H1 (cell line): ENCODE measurements around the gene TCF19. TPM values are rescaled to one million over a fixed set of nuclear protein-coding genes. Genes with fewer than 3 reads are reported as not detected.

Experiments used
- ASH2L ChIP-seq: fragments of 200-600, 300-600 bp; sonication (generic); IDR thresholded peaks from one replicate; pipeline ENCODE4 v1.7.1; 2017; ENCODE audit warnings: low read length
- BACH1 ChIP-seq: IDR thresholded peaks from 2 replicates; pipeline ENCODE4 v1.6.1; 2012; ENCODE audit warnings: low read length, improper control_type of control experiment
- CBX5 ChIP-seq: fragments of 300-800, 300-1000 bp; sonication (generic); IDR thresholded peaks from 2 replicates; pipeline ENCODE4 v1.7.1; 2016; ENCODE audit warnings: antibody characterized with exemption, low read length, low read depth
- CBX8 ChIP-seq: fragments of 300-800, 300-1000 bp; sonication (generic); IDR thresholded peaks from 2 replicates; pipeline ENCODE4 v1.7.1; 2016; ENCODE audit warnings: low read depth, low read length, borderline replicate concordance
- E2F6 ChIP-seq: IDR thresholded peaks from 2 replicates; pipeline ENCODE4 v1.6.1; 2012; ENCODE audit warnings: inconsistent platforms
- EZH2 ChIP-seq: fragments of 200-600 bp; sonication (generic); IDR thresholded peaks from 2 replicates; pipeline ENCODE4 v1.7.1; 2012; ENCODE audit warnings: low read depth, mild to moderate bottlenecking, moderate library complexity, low read length, inconsistent platforms; ENCODE audit not compliant: severe bottlenecking
- RFX5 ChIP-seq: IDR thresholded peaks from 2 replicates; pipeline ENCODE4 v1.6.1; 2011; ENCODE audit warnings: low read depth, low read length, improper control_type of control experiment, borderline replicate concordance
- RXRA ChIP-seq: IDR thresholded peaks from 2 replicates; pipeline ENCODE4 v1.6.1; 2011; ENCODE audit warnings: low read depth, mild to moderate bottlenecking, low read length, moderate library complexity; ENCODE audit not compliant: insufficient read depth
- SP2 ChIP-seq: IDR thresholded peaks from 2 replicates; pipeline ENCODE4 v1.6.1; 2012; ENCODE audit warnings: mild to moderate bottlenecking, low read length, inconsistent platforms
- polyA plus RNA-seq, 7 experiments: library from polyadenylated mRNA; depleted of rRNA in 3 of 7; stranded (reverse) in 5 of 7; unstranded in 2 of 7; fragments of >200 nt in 5 of 7; fragments of 200-250 nt in 2 of 7; gene quantifications; 1 replicate in 5 of 7; 2 replicates in 1 of 7; 4 replicates in 1 of 7; pipeline versions ENCODE4 v1.2.1 to v1.2.3, GENCODE V29; 2011 to 2013; ENCODE audit warnings: missing spikeins in 2 of 7, mixed read lengths in 2 of 7
- total RNA-seq: library from RNA; stranded (reverse); fragmentation: NEBNext Ultra II Directional; extraction: Animal tissue kit (Norgen Biotek cat#: 25700); gene quantifications from 2 replicates; pipeline ENCODE4 v1.2.1, GENCODE V29; 2021

Gene TCF19
- total and polyA plus RNA-seq, 2 of the 8 experiments (the other 6 are each of a cell fraction or from before 2014, with no cell fraction given) = 7.2 to 11.0 TPM

GRCh38 chr6:31149827-31150447 lies 8.5 kb upstream of the TCF19 start (continued):
- no peak for TF ChIP-seq BACH1
- TF ChIP-seq RFX5 = no peak
- TF ChIP-seq ASH2L = no peak
- no peak for TF ChIP-seq CBX8
- TF ChIP-seq E2F6 = no peak
- no peak for TF ChIP-seq SP2
- no peak for TF ChIP-seq EZH2
- no peak for TF ChIP-seq CBX5
- no peak for TF ChIP-seq RXRA
